Parathyroid adenoma (tissue), 2 donors: Measurements from ENCODE around the gene OR56A4.

Source experiments
- H2AFZ ChIP-seq: fragments of 300-600 bp; sonication (generic); one replicate; pipeline ENCODE4 v1.7.0; 2017; ENCODE audit warnings: antibody characterized with exemption, mild to moderate bottlenecking
- H3K27ac ChIP-seq: fragments of 300-600 bp; sonication (generic); one replicate; pipeline ENCODE4 v1.7.0; 2017
- H3K27me3 ChIP-seq: fragments of 300-600 bp; sonication (generic); one replicate; pipeline ENCODE4 v1.7.0; 2017; ENCODE audit warnings: low read length; ENCODE audit not compliant: control insufficient read depth, insufficient read depth
- H3K36me3 ChIP-seq: fragments of 300-600 bp; sonication (generic); one replicate; pipeline ENCODE4 v1.7.0; 2017; ENCODE audit warnings: low read length; ENCODE audit not compliant: control insufficient read depth, insufficient read depth
- H3K4me1 ChIP-seq: fragments of 300-600 bp; sonication (generic); one replicate; pipeline ENCODE4 v1.7.0; 2017; ENCODE audit warnings: control low read depth
- H3K4me2 ChIP-seq: fragments of 300-600 bp; sonication (generic); one replicate; pipeline ENCODE4 v1.7.0; 2017; ENCODE audit warnings: low read length
- H3K4me3 ChIP-seq: fragments of 300-600 bp; sonication (generic); one replicate; pipeline ENCODE4 v1.7.0; 2017; ENCODE audit warnings: low read depth, low read length
- H3K79me2 ChIP-seq: fragments of 300-600 bp; sonication (generic); one replicate; pipeline ENCODE4 v1.7.0; 2017; ENCODE audit warnings: control low read depth
- H3K9ac ChIP-seq: fragments of 300-600 bp; sonication (generic); one replicate; pipeline ENCODE4 v1.7.0; 2017; ENCODE audit warnings: mild to moderate bottlenecking
- H3K9me3 ChIP-seq: fragments of 300-600 bp; sonication (generic); one replicate; pipeline ENCODE4 v1.7.0; 2017; ENCODE audit warnings: low read length; ENCODE audit not compliant: control insufficient read depth
- CTCF ChIP-seq: fragments of 300-600 bp; sonication (generic); IDR thresholded peaks from one replicate; pipeline ENCODE4 v1.7.0; 2017; ENCODE audit warnings: antibody characterized with exemption, mild to moderate bottlenecking
- donor health status: primary hyperparathyroidism.

The OR56A4 gene

GRCh38 chr11:5992604-5993251 lies 14.0 kb downstream of the OR56A4 start:
- Histone ChIP-seq H3K4me1 (no peaks in the 10 kb centered on the region), H3K27ac (no peak overlapping the region), H3K9me3 (no peaks in the 10 kb centered on the region)

GRCh38 chr11:5992150-5992549 lies 14.6 kb downstream of the OR56A4 start:
- TF ChIP-seq CTCF, result no peak
- Histone ChIP-seq H3K4me2 (no peak overlapping the region), H3K27me3 (no peaks in the 10 kb centered on the region), H3K9ac (no peak overlapping the region), H3K79me2 (no peaks in the 10 kb centered on the region), H3K27ac (no peak overlapping the region), H2AFZ (no peak overlapping the region), H3K4me1 (no peaks in the 10 kb centered on the region), H3K36me3 (no peaks in the 10 kb centered on the region), H3K9me3 (no peaks in the 10 kb centered on the region), H3K4me3 (no peak overlapping the region)

More at GRCh38 chr11:5992604-5993251, 14.0 kb downstream of the OR56A4 start:
- Histone ChIP-seq H3K27me3 (no peaks in the 10 kb centered on the region), H3K9ac (no peak overlapping the region), H2AFZ (no peak overlapping the region), H3K79me2 (no peaks in the 10 kb centered on the region), H3K4me2 (no peak overlapping the region), H3K36me3 (no peaks in the 10 kb centered on the region), H3K4me3 (no peak overlapping the region)
- TF ChIP-seq CTCF, result peak; percentile 13

GRCh38 chr11:5989203-5989602 lies 17.5 kb downstream of the OR56A4 start:
- Histone ChIP-seq H3K27me3 (no peaks in the 10 kb centered on the region), H3K4me2 (no peak overlapping the region), H3K4me1 (no peaks in the 10 kb centered on the region), H3K9ac (no peak overlapping the region), H3K79me2 (no peaks in the 10 kb centered on the region), H3K36me3 (no peaks in the 10 kb centered on the region), H3K9me3 (no peaks in the 10 kb centered on the region), H3K27ac (no peak overlapping the region), H3K4me3 (no peak overlapping the region), H2AFZ (no peak overlapping the region)
- TF ChIP-seq CTCF, result no peak

GRCh38 chr11:5986885-5987284 lies 19.9 kb downstream of the OR56A4 start, which contains the start of gene OR52L1:
TSS of gene OR52L1 (minus strand) at chr11:5986985. CDS start at chr11:5986930, 55 bp downstream.
- Histone ChIP-seq H3K27me3 (no peaks in the 10 kb centered on the region), H3K4me2 (no peak within 1 kb of the TSS), H3K79me2 (no peaks in the 10 kb centered on the region), H3K4me3 (no peak within 1 kb of the TSS), H2AFZ (no peak within 1 kb of the TSS), H3K9ac (no peak within 1 kb of the TSS), H3K4me1 (no peaks in the 10 kb centered on the region), H3K36me3 (no peaks in the 10 kb centered on the region), H3K9me3 (no peaks in the 10 kb centered on the region), H3K27ac (no peak within 1 kb of the TSS)
- no peak for TF ChIP-seq CTCF

GRCh38 chr11:5983443-5983842 lies 23.3 kb downstream of the OR56A4 start:
- Histone ChIP-seq H3K4me1 (no peaks in the 10 kb centered on the region), H3K9ac (no peak overlapping the region), H3K4me3 (no peak overlapping the region), H2AFZ (no peak overlapping the region), H3K9me3 (no peaks in the 10 kb centered on the region), H3K36me3 (no peaks in the 10 kb centered on the region), H3K27me3 (no peaks in the 10 kb centered on the region), H3K27ac (no peak overlapping the region), H3K79me2 (no peaks in the 10 kb centered on the region), H3K4me2 (no peak overlapping the region)
- no peak for TF ChIP-seq CTCF
